K562 (cell line): ENCODE data around the gene DDX50. TPM values are rescaled to one million over a fixed set of nuclear protein-coding genes. Genes with fewer than 3 reads are reported as not detected.

Experiments used
- ADNP ChIP-seq: fragments of 200-800 bp; sonication (Bioruptor generic); IDR thresholded peaks from 2 replicates; pipeline ENCODE4 v1.6.1; 2016; ENCODE audit warnings: missing genetic modification characterization, missing compliant biosample characterization
- ARID3B ChIP-seq: fragments of 250-450 bp; sonication (Bioruptor Pico); IDR thresholded peaks from 2 replicates; pipeline ENCODE4 v1.4.0; 2020; ENCODE audit warnings: borderline replicate concordance
- DACH1 ChIP-seq: fragments of 450-650 bp; IDR thresholded peaks from 2 replicates; pipeline ENCODE4 v1.6.1; 2018; ENCODE audit not compliant: partially characterized antibody
- EHMT2 ChIP-seq: fragments of 450-650 bp; IDR thresholded peaks from 2 replicates; pipeline ENCODE4 v1.6.1; 2018; ENCODE audit warnings: antibody characterized with exemption
- ELF1 ChIP-seq: fragments of 200-800 bp; sonication (Bioruptor generic); IDR thresholded peaks from 2 replicates; pipeline ENCODE4 v1.6.1; 2016; ENCODE audit warnings: missing genetic modification characterization, missing compliant biosample characterization
- GATAD2B ChIP-seq: fragments of 450-650 bp; IDR thresholded peaks from 2 replicates; pipeline ENCODE4 v1.6.1; 2017; ENCODE audit warnings: mild to moderate bottlenecking, borderline replicate concordance
- GTF2E2 ChIP-seq: fragments of 200-800 bp; sonication (Bioruptor generic); IDR thresholded peaks from 2 replicates; pipeline ENCODE4 v1.6.1; 2016; ENCODE audit warnings: missing genetic modification characterization, missing compliant biosample characterization
- MBD1 ChIP-seq: fragments of 250-450 bp; sonication (Bioruptor Pico); IDR thresholded peaks from 2 replicates; pipeline ENCODE4 v1.8.0; 2022; ENCODE audit warnings: inconsistent platforms
- NR2F6 ChIP-seq: fragments of 450-650 bp; formaldehyde crosslinking; IDR thresholded peaks from 2 replicates; pipeline ENCODE4 v1.4.0; 2020; ENCODE audit warnings: mild to moderate bottlenecking
- PRPF4 ChIP-seq: fragments of 200-400 bp; formaldehyde crosslinking; IDR thresholded peaks from one replicate; pipeline ENCODE4 v1.6.1; 2017; ENCODE audit warnings: low read length, low read depth, mild to moderate bottlenecking; ENCODE audit not compliant: insufficient read depth, poor library complexity, severe bottlenecking
- RNF219 ChIP-seq: fragments of 250-450 bp; sonication (Bioruptor Pico); IDR thresholded peaks from 2 replicates; pipeline ENCODE4 v1.5.0; 2022; ENCODE audit warnings: mild to moderate bottlenecking
- TFAM ChIP-seq: fragments of 250-450 bp; sonication (Bioruptor Pico); conservative IDR thresholded peaks from 2 replicates; pipeline ENCODE4 v1.5.0; 2021; ENCODE audit warnings: mild to moderate bottlenecking, moderate library complexity
- U2AF1 ChIP-seq: fragments of 200-400 bp; formaldehyde crosslinking; optimal IDR thresholded peaks from 2 replicates; pipeline ENCODE3; 2017; ENCODE audit warnings: mild to moderate bottlenecking, low read depth, low read length, moderate library complexity
- USF2 ChIP-seq: sonication (generic); formaldehyde crosslinking; IDR thresholded peaks from 2 replicates; pipeline ENCODE4 v1.5.0; 2020; ENCODE audit warnings: missing genetic modification reagents
- ZFP36 ChIP-seq: fragments of 150-350 bp; IDR thresholded peaks from 2 replicates; pipeline ENCODE4 v1.6.1; 2018; ENCODE audit warnings: low read length, low read depth; ENCODE audit not compliant: partially characterized antibody
- ZNF253 ChIP-seq: fragments of 250-450 bp; sonication (Bioruptor Pico); conservative IDR thresholded peaks from 2 replicates; pipeline ENCODE4 v1.6.1; 2021; ENCODE audit warnings: mild to moderate bottlenecking
- ZSCAN29 ChIP-seq: fragments of 450-650 bp; IDR thresholded peaks from 2 replicates; pipeline ENCODE4 v1.6.1; 2017
- polyA plus RNA-seq, 8 experiments: library from polyadenylated mRNA; depleted of rRNA in 4 of 8; stranded (reverse) in 5 of 8; unstranded in 3 of 8; fragments of >200 nt; fragmentation: Nextera tagmentation in 2 of 8; fragmentation: Illumina TruSeq in 1 of 8; extraction: Ambion mirVana in 2 of 8; extraction: Trizol in 1 of 8; gene quantifications; 2 replicates each; pipeline versions ENCODE4 v1.2.1 to v1.2.3, GENCODE V29; 2011 to 2014; ENCODE audit warnings: inconsistent platforms in 1 of 8, missing spikeins in 1 of 8
- total RNA-seq, 7 experiments: library from RNA; depleted of rRNA in 6 of 7; stranded (reverse); fragments of >200 nt in 6 of 7; fragmentation: Illumina TruSeq in 2 of 7; extraction: Trizol in 2 of 7; gene quantifications; 2 replicates each; pipeline versions ENCODE4 v1.2.1 to v1.2.3, GENCODE V29; 2011 to 2021; ENCODE audit warnings: low replicate concordance in 1 of 7

The DDX50 gene
- total and polyA plus RNA-seq, 9 of the 15 experiments (the other 6 are each of a cell fraction or from before 2014, with no cell fraction given), result 36.7 to 86.8 (median 57.4) TPM

- TF ChIP-seq RNF219 (CRISPR knock-in tag) (no peak), PRPF4 (peak; percentile 96), NR2F6 (CRISPR knock-in tag) (no peak), TFAM (CRISPR knock-in tag) (no peak), MBD1 (CRISPR knock-in tag) (no peak), ZNF253 (CRISPR knock-in tag) (no peak), ZSCAN29 (0 out of 2 replicates have a peak, but pooled peaks have one; percentile 4), U2AF1 (no peak), ADNP (tag) (no peak), DACH1 (no peak), ELF1 (tag) (peak; percentile 98), USF2 (CRISPR knock-in tag) (no peak), ARID3B (CRISPR knock-in tag) (no peak), EHMT2 (no peak; the same call in 1 of the 2 replicates), GTF2E2 (peak; percentile 96), ZFP36 (no peak), GATAD2B (peak; percentile 82)
These were observed 54.9 kb downstream of the DDX50 start, which contains the start of gene DDX21 (continued) for GRCh38 chr10:68955832-68956532.
